ENCODE data around the gene ZNF566. TPM values are rescaled to one million over a fixed set of nuclear protein-coding genes. Genes with fewer than 3 reads are reported as not detected.

The ZNF566 gene
- total RNA-seq, 2 donors from 2014 or later, result 9.6 to 20.7 TPM

GRCh38 chr19:36421749-36422481 lies 67.4 kb downstream of the ZNF566 start:
- H3K36me3 ChIP-seq, result no peaks in the 10 kb centered on the region
- no peak overlapping the region for H3K27ac ChIP-seq
- no peaks in the 10 kb centered on the region for H3K27me3 ChIP-seq (replicated peaks; ENCODE audit: insufficient read depth)
- no peaks in the 10 kb centered on the region for H3K4me1 ChIP-seq (replicated peaks)
- TF ChIP-seq POLR2A (IDR thresholded peaks at IDR 0.05), result no peak
- TF ChIP-seq POLR2AphosphoS5 (IDR thresholded peaks at IDR 0.05), result no peak
- TF ChIP-seq, protein P1, sequence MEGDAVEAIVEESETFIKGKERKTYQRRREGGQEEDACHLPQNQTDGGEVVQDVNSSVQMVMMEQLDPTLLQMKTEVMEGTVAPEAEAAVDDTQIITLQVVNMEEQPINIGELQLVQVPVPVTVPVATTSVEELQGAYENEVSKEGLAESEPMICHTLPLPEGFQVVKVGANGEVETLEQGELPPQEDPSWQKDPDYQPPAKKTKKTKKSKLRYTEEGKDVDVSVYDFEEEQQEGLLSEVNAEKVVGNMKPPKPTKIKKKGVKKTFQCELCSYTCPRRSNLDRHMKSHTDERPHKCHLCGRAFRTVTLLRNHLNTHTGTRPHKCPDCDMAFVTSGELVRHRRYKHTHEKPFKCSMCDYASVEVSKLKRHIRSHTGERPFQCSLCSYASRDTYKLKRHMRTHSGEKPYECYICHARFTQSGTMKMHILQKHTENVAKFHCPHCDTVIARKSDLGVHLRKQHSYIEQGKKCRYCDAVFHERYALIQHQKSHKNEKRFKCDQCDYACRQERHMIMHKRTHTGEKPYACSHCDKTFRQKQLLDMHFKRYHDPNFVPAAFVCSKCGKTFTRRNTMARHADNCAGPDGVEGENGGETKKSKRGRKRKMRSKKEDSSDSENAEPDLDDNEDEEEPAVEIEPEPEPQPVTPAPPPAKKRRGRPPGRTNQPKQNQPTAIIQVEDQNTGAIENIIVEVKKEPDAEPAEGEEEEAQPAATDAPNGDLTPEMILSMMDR (IDR thresholded peaks at IDR 0.05), result no peak
- WGBS, result 23% methylated on average over 33 of the region's 33 CpGs
- DNase-seq (ENCODE audit: low spot score), result no peak
- intact Hi-C loops (cut with DNase I), result no loop called here
- no peaks in the 10 kb centered on the region for H3K9me3 ChIP-seq
- H3K4me3 ChIP-seq, result peak overlapping the region; percentile 21 to 31

DNA sequence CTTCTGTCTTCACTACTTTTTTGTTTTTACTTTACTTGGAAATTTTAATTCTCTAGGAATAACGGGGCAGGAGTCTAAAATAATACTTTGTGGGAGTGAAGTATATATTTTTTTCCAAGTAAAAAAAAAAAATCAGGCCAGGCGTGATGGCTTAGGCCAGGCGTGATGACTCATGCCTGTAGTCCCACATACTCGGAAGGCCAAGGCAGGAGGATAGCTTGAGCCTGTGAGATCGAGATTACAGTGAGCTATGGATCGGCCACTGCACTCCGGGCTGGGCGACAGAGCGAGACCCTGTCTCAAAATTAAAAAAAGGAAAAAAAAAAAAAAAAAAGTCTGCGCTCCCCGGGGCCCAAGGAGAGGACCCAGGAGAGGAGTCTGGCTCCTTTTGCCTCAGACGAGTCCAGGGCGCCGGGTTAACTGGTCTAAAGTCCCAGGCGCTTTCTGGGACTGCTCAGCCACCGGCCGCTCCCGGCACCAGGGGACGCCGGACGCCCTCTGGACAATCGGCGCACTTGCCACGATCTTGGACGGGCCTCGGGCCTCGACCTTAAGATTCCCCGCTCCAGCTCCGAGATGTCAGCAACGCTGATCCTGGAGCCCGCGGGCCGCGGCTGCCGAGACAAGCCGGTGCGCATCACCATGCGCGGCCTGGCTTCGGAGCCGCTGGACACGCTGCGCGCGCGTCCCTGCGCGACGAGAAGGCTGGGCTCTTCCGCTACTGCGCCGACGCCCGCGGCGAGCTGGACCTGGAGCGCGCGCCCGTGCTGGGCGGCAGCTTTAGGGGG lies 68.2 kb downstream of the ZNF566 start:
- TF ChIP-seq, protein P1 (IDR thresholded peaks at IDR 0.05), result no peak
- no peak for TF ChIP-seq POLR2AphosphoS5 (IDR thresholded peaks at IDR 0.05)
- TF ChIP-seq POLR2A (IDR thresholded peaks at IDR 0.05), result no peak
- no peaks in the 10 kb centered on the region for H3K9me3 ChIP-seq
- WGBS, result 8% methylated on average over 61 of the region's 61 CpGs
- H3K27ac ChIP-seq, result no peak overlapping the region
- H3K4me3 ChIP-seq, result peak overlapping the region; percentile 21 to 31
- intact Hi-C loops (cut with DNase I), result no loop called here
- H3K27me3 ChIP-seq (replicated peaks; ENCODE audit: insufficient read depth), result no peaks in the 10 kb centered on the region
- DNase-seq (ENCODE audit: low spot score), result no peak
- no peaks in the 10 kb centered on the region for H3K4me1 ChIP-seq (replicated peaks)
- H3K36me3 ChIP-seq, result no peaks in the 10 kb centered on the region

GRCh38 chr19:36418287-36419001 lies 70.9 kb downstream of the ZNF566 start, which contains the start of gene ZFP82:
Gene ZFP82, minus strand, starts transcription at chr19:36418644. Its CDS starts 8,855 bp downstream, at chr19:36409789.
- Histone ChIP-seq H3K9me3 (no peaks in the 10 kb centered on the region), H3K27me3 (replicated peaks; ENCODE audit: insufficient read depth) (no peaks in the 10 kb centered on the region), H3K4me3 (peak within 1 kb of the TSS; percentile 64 to 65), H3K4me1 (replicated peaks) (no peaks in the 10 kb centered on the region), H3K36me3 (no peaks in the 10 kb centered on the region), H3K27ac (peak within 1 kb of the TSS; percentile 85 to 90)
- WGBS, result under 1% methylated on average over 49 of the region's 70 CpGs
- DNase-seq (ENCODE audit: low spot score), result peak; percentile 54
- intact Hi-C loops (cut with DNase I), result no loop called here
- TF ChIP-seq POLR2A (IDR thresholded peaks at IDR 0.05) (peak; percentile 17), POLR2AphosphoS5 (IDR thresholded peaks at IDR 0.05) (peak; percentile 80)
- TF ChIP-seq, protein P1 (IDR thresholded peaks at IDR 0.05), result no peak

DNA sequence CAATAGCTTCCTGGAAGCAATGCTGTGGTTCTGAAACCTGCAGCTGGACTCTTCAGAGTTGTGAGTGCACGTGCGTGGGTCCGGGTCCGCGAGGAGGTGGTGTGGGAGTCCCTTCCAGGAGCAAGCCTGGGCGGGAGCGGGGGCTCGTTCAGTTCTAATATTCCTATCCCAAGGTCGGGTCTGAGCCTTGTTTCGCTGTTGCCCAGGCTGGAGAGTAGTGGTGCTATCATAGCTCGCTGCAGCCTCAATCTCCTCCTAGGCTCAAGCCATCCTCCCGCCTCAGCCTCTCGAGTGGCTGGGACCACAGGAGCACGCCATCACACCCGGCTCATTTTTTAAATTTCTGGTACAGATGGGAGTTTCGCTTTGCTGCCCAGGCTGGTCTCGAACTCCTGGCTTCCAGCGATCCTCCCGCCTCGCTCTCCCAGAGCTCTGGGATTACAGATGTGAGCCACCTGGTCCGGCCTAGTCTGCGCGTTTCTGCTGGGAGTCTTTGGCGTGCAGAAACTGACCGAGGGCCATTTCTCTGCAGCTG lies 71.5 kb downstream of the ZNF566 start:
- 28% methylated on average over 25 of the region's 25 CpGs for WGBS
- intact Hi-C loops (cut with DNase I), result no loop called here
- no peak for DNase-seq (ENCODE audit: low spot score)
- Histone ChIP-seq H3K36me3 (no peaks in the 10 kb centered on the region), H3K9me3 (no peaks in the 10 kb centered on the region), H3K27ac (peak overlapping the region; percentile 85 to 90), H3K4me1 (replicated peaks) (no peaks in the 10 kb centered on the region), H3K4me3 (peak overlapping the region; percentile 64 to 65), H3K27me3 (replicated peaks; ENCODE audit: insufficient read depth) (no peaks in the 10 kb centered on the region)
- TF ChIP-seq, protein P1 (IDR thresholded peaks at IDR 0.05), result no peak
- TF ChIP-seq POLR2A (IDR thresholded peaks at IDR 0.05) (no peak), POLR2AphosphoS5 (IDR thresholded peaks at IDR 0.05) (no peak)

All from prostate gland (tissue), 2 donors.